GM21381 (cell line): ENCODE results near the gene ELL2.
"Not testable (repeated sequence)": the region's sequence is repeated elsewhere in the genome, so short reads cannot be mapped to it uniquely, and the experiment has no call there.

Source experiments
- ATAC-seq: cut with Tn5 transposase; IDR thresholded peaks from one replicate; pipeline ENCODE4 v1.9.1; 2021; ENCODE audit warnings: mild to moderate bottlenecking, moderate library complexity; ENCODE audit not compliant: unreplicated experiment

The ELL2 gene

DNA sequence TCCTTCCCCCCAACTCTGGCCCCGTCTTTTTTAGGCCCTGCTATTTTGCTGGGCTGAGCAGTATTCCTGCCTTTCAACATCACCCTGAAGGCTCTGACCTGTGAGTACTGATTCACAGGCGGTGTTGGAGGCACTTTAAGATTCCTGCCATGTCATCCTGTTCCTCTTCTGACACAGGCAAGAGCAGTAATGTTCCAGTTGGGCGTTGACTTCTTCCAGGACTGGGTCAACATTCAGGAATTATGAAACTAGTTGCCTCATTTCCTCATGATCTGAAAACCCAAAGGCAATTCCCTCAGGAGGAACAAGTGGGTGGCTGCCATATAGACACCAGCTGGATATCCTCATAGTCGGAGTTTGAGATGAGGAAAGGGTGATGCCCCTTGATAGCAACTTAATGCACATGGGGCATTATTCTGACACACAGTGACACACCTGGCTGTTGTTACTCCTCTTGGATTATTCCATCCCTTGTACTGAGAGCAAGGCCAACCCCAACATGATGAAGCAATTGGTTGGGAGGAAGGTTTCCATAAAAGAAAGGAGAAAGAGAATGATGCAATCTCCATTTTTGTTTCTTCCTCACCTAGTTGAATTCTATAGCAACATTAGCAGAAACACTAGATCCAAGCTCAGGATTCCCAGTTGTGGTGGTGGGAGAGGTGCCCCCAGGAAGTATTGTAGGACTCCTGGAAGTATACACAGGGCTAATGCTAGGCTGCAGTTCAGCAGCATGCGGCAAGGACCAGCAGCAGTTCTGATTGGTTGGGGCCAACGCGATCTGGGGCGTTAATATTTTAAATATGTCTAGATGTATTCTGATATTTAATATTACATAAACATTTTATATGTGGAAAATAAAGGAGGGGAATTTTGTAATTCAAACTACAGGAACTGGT, 119.5 kb downstream of the ELL2 start:
- no peak for ATAC-seq

DNA sequence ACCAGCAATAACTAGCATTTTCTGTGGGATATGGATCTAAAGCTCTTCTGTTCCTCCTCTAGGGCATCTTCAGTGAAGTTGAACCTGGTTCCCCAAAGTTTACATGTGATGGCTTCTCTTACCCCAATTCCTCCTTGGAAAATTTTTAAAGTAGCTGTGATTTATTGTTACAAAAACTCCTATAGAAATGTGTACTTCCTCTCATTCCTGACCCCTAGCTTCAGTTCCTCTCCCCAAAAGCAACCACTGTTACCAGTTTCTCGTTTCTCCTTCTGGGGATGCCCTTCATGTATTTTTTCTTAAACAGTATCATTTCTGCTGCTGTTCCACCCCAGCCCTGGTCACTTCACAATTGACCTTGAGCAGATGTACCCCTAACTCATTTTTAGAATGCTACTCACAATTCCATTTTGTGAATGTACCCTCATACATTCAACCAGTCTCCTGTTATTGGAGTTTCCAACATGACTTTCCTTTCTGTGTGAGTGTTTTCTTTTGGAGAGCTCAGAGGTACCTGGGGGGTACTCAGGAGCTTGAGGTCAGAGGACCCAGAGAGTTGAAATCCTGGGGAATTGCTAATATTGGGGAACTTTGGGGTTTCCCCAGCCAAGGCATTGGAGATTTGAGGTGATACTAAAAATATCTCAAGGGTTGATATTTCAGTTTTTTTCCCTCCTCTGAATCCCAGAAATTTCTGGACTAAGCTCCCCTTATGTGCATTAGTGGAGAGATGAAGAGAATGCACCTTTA, 120.5 kb downstream of the ELL2 start:
- ATAC-seq = no peak

DNA sequence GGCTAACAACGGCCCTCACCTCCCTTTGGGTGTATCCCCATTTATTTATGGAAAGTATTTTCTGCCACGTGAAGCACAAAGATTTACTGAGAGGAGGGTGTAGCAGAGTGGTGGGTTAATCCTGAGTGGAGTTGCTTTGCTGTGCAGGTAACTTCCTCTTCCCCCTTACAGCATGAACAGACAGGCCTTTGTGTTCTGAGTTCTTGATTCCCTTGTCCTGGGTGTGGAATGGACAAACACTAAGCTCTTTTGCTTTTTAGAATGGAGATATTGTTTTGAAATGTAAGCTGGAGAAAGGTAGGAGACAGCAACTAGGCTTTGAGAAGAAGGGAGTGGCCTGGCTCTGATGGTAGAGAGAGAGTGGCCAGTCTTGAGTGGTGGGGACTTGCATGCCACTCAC, 122.0 kb downstream of the ELL2 start:
- no peak for ATAC-seq

DNA sequence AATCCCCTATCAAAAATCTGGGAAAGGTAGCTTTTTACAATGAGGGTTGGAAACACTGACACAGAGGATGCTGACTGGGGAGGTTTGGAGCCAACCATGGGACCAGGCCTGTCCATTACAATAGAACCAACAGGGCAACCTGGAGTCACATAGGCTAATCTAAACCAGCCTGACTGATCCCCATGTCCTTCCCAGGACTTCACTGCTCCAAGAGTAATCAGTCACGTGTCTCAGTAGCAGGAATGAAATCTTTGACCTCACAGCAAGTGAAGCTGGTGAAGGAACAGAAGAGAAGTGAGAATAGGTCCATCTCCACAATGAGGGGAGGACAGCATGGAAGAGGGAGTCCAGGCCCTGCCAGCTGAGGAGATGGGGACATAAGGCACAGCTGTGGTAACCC, 123.1 kb downstream of the ELL2 start:
- no peak for ATAC-seq

DNA sequence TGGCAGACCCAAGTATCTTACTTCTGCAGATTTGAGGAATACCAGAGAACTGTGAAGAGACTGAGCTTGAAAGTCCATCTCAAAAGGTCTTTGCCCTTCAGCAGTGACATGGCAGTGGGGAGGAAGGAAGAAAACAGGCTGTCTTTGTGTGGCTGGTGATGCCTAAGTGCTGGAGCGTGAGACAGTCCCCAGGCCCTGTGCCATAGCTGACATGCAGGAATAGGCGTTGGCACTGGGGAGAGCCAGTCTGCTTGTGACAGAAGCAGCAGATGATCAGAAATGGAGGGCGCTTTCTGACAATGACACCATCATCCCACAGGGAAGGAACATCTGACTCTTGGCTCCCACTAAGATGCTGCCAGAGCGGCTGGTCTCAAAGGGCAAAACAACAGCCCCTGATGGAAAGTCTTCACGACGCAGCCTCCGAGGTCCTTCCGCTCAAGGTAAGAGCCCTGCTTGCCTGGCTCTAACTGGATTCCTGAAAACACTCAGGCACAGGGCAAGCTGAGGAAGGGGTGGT, 123.6 kb downstream of the ELL2 start:
- no peak for ATAC-seq

DNA sequence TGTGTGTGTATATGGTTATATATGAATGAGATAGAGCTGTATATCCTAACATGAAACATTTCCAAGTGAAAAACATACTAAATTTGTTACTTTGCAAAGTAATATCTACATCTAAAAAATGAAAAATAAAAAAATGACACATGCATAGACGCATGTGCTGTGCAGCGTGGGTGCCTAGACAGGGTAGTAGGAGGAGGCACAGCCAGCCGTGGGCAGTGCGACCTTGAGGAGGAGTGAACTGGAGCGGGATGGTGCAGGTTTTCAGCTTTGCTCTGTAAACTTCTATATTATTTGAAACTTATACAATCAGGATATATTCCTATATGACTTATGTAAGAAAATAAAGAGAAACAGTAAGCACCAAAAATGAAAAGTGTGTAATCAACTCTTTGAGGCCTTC, 124.2 kb downstream of the ELL2 start:
- no peak for ATAC-seq

DNA sequence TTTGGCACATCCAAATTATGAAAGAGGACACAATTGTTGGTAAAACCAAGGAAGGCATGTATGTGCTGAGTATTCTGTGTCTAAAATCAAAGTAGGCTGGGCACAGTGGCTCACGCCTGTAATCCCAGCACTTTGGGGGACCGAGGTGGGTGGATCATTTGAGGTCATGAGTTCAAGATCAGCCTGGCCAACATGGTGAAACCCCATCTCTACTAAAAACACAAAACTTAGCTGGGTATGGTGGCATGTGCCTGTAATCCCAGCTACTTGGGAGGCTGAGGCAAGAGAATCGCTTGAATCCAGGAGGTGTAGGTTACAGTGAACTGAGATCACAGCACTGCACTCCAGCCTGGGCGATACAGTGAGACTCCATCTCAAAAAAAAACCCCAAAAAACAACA, 124.7 kb downstream of the ELL2 start:
- ATAC-seq = not testable (repeated sequence)

DNA sequence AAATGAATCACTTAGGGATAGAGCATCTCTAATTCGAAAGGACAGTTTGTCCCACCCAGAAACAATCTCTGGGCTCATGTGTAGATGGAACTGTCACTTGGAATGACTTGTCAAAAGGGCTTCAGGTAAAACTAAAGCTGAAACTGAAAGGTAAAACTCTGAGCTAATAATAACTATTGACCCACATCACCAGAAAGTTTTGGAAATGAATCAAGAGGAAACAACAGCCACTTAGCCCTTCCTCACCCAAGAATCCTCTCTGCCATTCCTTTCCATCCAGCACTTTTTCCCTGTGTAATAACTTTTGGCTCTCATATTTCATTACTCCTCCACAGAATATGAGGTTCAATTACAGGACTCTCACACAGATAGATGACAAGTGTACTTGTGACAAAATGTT, 125.1 kb downstream of the ELL2 start:
- no peak for ATAC-seq

DNA sequence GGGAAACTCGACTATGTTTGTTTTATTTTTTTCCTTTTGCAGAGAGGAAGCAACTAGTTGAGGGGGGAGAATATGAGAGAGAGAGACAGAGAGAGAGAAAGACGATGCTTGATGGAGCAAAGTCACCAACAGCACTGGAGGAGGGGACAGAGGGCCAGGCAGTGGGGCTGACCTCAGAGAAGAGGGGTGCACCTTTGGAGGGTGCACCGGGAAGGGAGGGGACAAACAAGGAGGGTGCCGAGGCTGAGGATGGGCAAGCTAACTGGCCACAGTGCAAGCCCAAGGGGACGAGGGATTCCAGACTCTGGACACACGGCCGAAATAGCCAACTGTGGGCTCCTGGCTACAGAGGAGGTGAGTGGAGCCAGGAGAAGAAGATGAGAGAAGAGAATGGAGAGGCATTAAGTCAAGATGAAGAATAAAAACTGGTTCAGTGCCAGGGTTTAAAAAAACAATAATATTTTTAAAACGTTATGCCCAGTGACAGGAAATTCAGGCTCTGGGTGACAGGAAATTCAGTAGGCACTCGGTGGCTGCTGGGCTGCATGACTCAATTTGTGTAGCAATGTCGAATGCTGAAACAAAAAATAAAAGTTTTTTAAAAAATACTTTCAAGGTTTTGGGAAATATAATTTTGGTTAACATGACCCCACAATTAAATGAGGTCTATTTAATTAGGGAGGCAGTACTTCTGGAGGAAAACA, 125.8 kb downstream of the ELL2 start:
- ATAC-seq = no peak
